Sigmoid colon (tissue), 4 donors: ENCODE measurements around the gene CRADD.

Experiments used
- EP300 ChIP-seq, 4 donors: sonication (generic); formaldehyde crosslinking; IDR thresholded peaks; one replicate each; pipeline ENCODE4 v1.6.1; 2017; ENCODE audit warnings: antibody characterized with exemption in 4 of 4
- POLR2A ChIP-seq, 2 donors: fragments of 450-650 bp; IDR thresholded peaks; one replicate each; pipeline ENCODE4 v1.6.1; 2016; ENCODE audit warnings: antibody characterized with exemption in 2 of 2, mild to moderate bottlenecking in 2 of 2, moderate library complexity in 2 of 2
- TF ChIP-seq, protein P1 (sequence below), 4 experiments: fragments of 450-650 bp in 3 of 4; fragments of 200-600 bp in 1 of 4; IDR thresholded peaks; one replicate each; pipeline ENCODE4 v1.5.1; 2016 to 2019; ENCODE audit warnings: antibody characterized with exemption in 4 of 4, mild to moderate bottlenecking in 3 of 4, moderate library complexity in 2 of 4

GRCh38 chr12:93707836-93708235 lies 30.7 kb downstream of the CRADD start:
- TF ChIP-seq POLR2A (IDR thresholded peaks at IDR 0.05): no peak
- TF ChIP-seq, protein P1, sequence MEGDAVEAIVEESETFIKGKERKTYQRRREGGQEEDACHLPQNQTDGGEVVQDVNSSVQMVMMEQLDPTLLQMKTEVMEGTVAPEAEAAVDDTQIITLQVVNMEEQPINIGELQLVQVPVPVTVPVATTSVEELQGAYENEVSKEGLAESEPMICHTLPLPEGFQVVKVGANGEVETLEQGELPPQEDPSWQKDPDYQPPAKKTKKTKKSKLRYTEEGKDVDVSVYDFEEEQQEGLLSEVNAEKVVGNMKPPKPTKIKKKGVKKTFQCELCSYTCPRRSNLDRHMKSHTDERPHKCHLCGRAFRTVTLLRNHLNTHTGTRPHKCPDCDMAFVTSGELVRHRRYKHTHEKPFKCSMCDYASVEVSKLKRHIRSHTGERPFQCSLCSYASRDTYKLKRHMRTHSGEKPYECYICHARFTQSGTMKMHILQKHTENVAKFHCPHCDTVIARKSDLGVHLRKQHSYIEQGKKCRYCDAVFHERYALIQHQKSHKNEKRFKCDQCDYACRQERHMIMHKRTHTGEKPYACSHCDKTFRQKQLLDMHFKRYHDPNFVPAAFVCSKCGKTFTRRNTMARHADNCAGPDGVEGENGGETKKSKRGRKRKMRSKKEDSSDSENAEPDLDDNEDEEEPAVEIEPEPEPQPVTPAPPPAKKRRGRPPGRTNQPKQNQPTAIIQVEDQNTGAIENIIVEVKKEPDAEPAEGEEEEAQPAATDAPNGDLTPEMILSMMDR (IDR thresholded peaks at IDR 0.05): no peak
- no peak for TF ChIP-seq EP300 (IDR thresholded peaks at IDR 0.05)
